ENCODE data around the gene CRYBB2.
"Not testable (repeated sequence)": the region's sequence is repeated elsewhere in the genome, so short reads cannot be mapped to it uniquely, and the experiment has no call there.

CRYBB2 gene

DNA sequence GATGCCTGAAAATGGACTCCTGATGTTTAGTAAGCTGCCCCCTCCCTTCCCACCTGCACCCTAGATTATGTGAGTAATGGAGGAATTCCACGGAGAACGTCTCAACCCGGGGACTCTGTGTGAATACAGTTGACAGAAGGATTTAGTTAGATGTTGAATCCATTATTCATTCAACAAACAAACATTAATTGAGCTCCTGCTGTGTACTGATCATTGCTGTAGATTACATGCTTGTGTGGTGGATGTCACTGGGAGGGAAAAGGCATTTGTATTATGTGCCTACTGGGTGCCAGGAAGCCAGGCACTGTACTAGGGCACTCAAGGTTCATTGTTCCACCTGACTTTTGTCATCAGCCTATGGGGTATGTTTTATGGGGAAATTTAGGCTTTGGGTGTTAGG lies 42.6 kb upstream of the CRYBB2 start:
- no peak for DNase-seq (ENCODE audit: low read depth)
- no peak for TF ChIP-seq CTCF (IDR thresholded peaks at IDR 0.05; ENCODE audit: insufficient read depth, low read depth, low read length, missing control alignments)
- H3K4me3 ChIP-seq (ENCODE audit: low read depth, low read length) = no peak overlapping the region

DNA sequence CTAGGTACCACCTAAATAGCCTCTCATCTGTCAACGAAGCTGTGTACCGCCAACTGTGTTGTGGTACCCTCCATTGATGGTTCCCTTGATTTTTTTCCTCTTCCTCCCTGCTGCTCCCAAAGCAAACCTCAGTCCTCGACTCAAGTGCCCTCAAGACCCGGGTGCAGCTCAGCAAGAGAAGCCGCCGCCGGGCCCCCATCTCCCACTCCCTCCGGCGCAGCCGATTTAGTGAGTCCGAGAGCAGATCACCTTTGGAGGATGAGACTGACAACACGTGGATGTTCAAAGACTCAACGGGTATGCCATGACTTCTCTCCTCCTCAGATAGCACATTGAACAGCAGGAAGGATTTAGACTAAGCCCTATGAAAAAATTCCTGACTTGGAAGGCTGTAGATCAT lies 42.2 kb upstream of the CRYBB2 start:
- no peak for TF ChIP-seq CTCF (IDR thresholded peaks at IDR 0.05; ENCODE audit: insufficient read depth, low read depth, low read length, missing control alignments)
- no peak overlapping the region for H3K4me3 ChIP-seq (ENCODE audit: low read depth, low read length)
- no peak for DNase-seq (ENCODE audit: low read depth)

DNA sequence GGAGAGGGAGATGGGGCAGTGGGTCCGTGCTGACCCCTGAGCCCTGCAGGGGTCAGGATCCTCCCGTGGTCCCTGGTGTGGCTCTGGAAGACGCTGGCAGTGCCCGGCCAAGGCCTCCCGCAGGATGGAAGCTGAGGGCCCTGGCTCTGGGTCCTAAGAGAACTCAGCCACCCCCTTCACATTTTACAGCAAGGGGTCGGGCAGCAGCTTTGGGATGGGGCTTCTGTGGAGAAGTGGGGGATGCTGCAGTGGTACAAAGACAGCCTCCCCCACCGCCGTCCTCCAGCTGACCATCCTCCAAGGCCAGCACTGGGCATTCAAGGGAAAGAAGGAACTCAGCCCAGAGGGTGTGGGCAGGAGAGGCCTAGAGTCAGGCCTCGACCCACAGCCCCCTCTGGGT lies 41.5 kb upstream of the CRYBB2 start:
- DNase-seq (ENCODE audit: low read depth) = no peak
- TF ChIP-seq CTCF (IDR thresholded peaks at IDR 0.05; ENCODE audit: insufficient read depth, low read depth, low read length, missing control alignments) = no peak
- no peak overlapping the region for H3K4me3 ChIP-seq (ENCODE audit: low read depth, low read length)

GRCh38 chr22:25178348-25178747 lies 41.1 kb upstream of the CRYBB2 start:
- not testable (repeated sequence) for H3K4me3 ChIP-seq (ENCODE audit: low read depth, low read length); DNase-seq (ENCODE audit: low read depth)

DNA sequence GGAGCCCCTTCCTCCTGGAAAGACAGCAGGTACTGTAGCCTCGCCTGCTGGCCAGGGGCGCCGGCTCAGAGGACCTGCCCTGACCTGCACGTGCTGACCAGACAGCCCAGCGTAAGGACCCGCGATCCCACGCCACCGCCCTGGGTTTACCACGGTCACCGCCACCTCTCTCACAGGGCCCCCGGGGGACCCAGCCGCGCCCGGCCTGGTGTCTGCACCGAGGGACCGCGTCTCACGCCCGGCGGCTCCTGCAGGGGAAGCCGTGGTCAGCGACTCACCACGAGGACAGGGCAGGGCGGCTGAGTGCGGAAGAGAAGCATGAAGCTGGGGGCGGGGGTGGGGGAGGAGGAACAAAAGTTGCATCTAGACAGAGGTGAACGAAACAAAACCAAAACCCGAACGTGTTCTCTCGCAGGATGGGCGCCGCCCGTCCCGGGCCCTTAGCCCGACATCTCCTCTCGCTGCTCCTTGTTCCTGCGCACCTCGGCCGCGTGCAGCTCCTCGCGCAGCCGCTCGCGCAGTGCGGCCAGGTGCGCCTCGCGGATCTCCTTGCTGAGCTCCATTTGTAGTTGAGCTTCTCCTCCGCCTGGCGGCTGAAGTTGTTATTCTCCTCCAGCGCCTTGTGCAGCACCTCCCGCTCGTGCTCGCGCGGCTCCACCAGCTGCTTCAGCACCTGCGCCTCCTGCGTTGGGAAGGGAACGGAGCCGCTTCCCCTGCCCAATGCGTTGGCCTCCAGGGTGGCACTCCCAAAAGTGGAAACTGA lies 40.4 kb upstream of the CRYBB2 start:
- peak overlapping the region; percentile 37 for H3K4me3 ChIP-seq (ENCODE audit: low read depth, low read length)
- DNase-seq (ENCODE audit: low read depth) = not testable (repeated sequence)

- no peak for DNase-seq (ENCODE audit: low read depth)
- H3K4me3 ChIP-seq (ENCODE audit: low read depth, low read length) = no peak overlapping the region
- TF ChIP-seq CTCF (IDR thresholded peaks at IDR 0.05; ENCODE audit: insufficient read depth, low read depth, low read length, missing control alignments) = no peak
Measured at GRCh38 chr22:25182131-25183110, 37.0 kb upstream of the CRYBB2 start.

DNA sequence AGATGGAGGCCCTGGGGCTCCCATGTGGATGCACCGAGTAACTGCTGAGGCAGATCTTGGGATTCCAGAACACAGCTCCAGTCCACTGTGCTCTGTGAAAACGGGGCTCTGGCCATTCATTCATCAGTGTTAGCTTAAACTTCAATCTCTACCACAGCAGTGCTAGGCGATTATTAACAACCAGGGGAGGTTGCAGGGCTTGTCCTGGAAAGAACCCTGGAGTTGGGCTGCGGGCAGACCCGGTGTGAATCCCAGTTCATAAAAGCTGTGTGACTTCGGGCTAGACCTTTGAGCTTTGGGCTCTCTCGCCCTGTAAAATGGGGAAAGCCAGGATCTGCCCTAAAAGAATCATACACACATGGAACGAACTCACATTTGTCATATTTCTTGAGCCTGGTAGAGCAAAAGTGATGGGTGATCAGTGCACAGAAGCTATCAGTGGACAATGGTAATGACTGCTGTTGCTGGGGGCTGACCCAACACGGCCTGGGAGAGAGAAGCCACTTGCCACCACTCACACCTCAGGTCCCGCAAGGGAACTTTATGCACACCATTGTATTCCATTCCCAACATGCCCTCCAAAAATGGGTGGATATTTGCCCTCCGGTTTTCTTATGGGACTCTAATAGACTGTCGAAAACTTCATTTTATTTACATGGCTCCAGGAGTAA lies 35.4 kb upstream of the CRYBB2 start:
- TF ChIP-seq CTCF (IDR thresholded peaks at IDR 0.05; ENCODE audit: insufficient read depth, low read depth, low read length, missing control alignments) = no peak
- no peak overlapping the region for H3K4me3 ChIP-seq (ENCODE audit: low read depth, low read length)
- DNase-seq (ENCODE audit: low read depth) = no peak
